D721Med (cell line): Measurements from ENCODE around the gene KRT80.

Source experiments
- DNase-seq: peaks from one replicate; pipeline ENCODE4 v3.0.0; 2011; ENCODE audit warnings: low spot score; ENCODE audit not compliant: insufficient read length
- FAIRE-seq: peaks from 2 replicates; lab custom pipeline; 2011; peaks lifted over from hg19 to GRCh38; lab: Jason Lieb, UNC
- TF ChIP-seq, protein P1 (sequence below): IDR thresholded peaks from 2 replicates; pipeline ENCODE4 v1.5.1; 2012; ENCODE audit warnings: mild to moderate bottlenecking, control low read depth; ENCODE audit not compliant: insufficient read depth; ENCODE audit errors: missing control alignments

Gene KRT80

DNA sequence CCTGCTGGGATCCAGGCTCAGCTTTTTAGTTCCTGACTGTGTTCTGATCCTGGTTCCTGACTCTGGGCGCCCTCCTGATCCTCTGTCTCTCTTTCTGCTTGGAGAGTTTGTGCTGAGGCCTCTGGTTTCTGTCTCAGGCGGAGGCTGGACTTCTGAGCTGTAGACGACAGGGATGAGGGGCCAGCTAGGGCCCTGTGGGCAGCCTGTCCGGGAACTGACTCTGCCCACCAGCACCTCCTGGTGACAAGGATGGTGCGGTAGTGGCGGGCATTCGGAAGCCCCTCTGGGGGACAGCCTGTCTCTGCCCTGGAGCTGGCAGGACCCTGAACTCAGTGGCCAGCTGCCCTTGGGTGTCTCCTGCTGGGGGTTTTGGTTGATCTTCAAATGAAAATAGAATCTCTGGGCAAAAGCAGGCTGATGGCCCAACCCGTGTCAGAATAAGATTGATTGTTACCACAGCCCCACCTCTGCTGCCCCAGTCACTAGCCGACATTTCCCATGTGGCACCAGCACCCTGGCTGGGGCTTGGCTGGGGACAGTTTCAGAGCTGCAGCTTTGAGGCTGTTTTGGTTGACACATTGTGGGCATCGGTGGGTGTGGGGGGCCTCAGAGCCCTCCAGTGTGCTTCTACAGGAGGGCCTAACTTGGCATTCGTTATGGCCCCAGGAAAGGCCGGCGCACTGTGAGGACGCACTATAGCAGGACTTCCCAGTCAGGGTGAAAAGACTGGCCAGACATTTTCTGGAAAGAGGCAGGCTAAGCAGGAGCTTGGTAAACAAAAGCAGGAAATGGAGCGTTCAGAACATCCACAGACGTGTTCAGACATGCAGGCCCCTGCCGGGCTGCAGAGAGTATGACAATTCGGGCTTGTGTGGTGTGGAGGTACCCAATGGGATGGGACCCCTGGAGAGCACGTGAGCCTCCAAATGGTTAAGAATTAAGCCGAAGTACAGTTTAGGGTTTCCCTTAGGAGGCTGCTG is 16.2 kb downstream of the KRT80 start:
- FAIRE-seq (no peak), DNase-seq (no peak)
- TF ChIP-seq, protein P1, sequence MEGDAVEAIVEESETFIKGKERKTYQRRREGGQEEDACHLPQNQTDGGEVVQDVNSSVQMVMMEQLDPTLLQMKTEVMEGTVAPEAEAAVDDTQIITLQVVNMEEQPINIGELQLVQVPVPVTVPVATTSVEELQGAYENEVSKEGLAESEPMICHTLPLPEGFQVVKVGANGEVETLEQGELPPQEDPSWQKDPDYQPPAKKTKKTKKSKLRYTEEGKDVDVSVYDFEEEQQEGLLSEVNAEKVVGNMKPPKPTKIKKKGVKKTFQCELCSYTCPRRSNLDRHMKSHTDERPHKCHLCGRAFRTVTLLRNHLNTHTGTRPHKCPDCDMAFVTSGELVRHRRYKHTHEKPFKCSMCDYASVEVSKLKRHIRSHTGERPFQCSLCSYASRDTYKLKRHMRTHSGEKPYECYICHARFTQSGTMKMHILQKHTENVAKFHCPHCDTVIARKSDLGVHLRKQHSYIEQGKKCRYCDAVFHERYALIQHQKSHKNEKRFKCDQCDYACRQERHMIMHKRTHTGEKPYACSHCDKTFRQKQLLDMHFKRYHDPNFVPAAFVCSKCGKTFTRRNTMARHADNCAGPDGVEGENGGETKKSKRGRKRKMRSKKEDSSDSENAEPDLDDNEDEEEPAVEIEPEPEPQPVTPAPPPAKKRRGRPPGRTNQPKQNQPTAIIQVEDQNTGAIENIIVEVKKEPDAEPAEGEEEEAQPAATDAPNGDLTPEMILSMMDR, result no peak

DNA sequence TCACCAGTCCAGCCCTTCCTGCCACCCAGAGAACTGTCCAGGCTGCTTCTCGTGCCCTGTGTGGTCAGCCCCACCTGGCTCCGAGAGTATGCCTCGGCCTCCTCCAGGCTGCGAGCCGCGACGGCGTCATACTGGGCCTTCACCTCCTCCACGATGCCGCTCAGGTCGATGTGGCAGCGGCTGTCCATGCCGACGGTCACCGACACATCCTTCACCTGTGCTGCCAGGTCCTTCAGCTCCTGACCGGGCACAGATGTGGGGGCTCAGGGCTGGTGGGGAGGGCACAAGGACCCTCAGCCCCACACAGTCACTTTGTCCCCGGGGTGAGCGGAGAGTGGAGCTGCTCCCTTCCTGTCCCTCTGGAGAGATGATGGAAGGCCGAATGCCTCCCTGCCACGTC is 18.3 kb downstream of the KRT80 start:
- TF ChIP-seq, protein P1, result no peak
- no peak for DNase-seq
- FAIRE-seq, result no peak

- TF ChIP-seq, protein P1, result no peak
- FAIRE-seq (no peak), DNase-seq (no peak)
These were observed 18.9 kb downstream of the KRT80 start for GRCh38 chr12:52172956-52173355.

DNA sequence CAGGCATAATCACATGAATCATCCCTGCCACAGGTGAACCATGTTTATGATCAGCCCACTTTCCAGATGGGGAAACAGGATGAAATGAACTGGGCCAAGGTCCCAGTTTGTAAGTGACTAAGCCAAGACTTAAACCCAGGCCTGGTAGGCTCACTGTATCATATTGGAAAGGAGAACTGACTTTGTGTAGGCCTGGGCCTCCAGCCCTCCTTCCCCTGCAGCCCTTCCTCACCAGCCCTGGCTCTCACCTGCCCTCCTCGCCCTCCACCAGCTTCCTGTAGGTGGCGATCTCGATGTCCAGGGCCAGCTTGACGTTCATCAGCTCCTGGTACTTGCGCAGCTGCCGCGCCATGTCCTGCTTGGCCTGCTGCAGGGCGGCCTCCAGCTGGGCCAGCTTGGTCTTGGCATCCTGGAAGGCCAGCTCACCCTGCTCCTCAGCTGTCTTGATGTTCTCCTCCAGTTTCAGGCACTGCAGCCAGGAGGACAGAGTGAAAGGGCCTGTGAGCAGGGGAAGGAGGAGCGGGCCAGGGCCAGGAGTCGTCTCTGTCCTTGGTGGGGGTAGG is 19.8 kb downstream of the KRT80 start:
- no peak for FAIRE-seq
- TF ChIP-seq, protein P1, result peak; percentile 30
- DNase-seq, result no peak

- FAIRE-seq, result no peak
- no peak for DNase-seq
- TF ChIP-seq, protein P1, result no peak
These were observed 21.0 kb downstream of the KRT80 start for GRCh38 chr12:52170827-52171226.

DNA sequence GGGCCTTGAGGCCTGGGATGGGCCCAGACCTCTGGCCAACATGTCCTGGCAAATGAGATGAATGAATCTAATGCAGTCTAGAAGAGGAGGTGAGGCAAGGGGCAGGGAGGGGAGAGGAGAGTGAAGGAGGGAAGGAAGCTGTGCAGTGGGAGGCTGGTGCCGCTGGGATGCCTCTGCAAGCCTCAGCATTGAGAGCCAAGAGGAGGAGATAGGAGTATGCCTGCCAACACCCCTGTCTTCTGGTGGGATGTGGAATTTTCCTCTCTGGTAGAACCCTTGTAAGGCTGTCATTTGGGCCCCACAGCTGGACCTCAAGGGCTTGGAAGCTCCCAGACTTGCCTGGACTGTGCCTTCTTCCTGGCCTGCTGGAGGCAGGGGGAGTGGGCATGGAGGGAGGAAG is 21.9 kb downstream of the KRT80 start:
- DNase-seq (no peak), FAIRE-seq (no peak)
- TF ChIP-seq, protein P1, result no peak
